Measurements from ENCODE around the gene UBAP2.

- TF ChIP-seq EZH2 (IDR thresholded peaks at IDR 0.05; ENCODE audit: insufficient read depth, low read length) (no peak), CTCF (IDR thresholded peaks at IDR 0.05; ENCODE audit: insufficient read depth, low read depth, low read length) (no peak)
These were observed 16.1 kb downstream of the UBAP2 start for GRCh38 chr9:34032631-34033030.

All from astrocyte (in vitro differentiated cells and primary cell).